ENCODE data around the gene CENPU. TPM values are rescaled to one million over a fixed set of nuclear protein-coding genes. Genes with fewer than 3 reads are reported as not detected.
"Not testable (repeated sequence)": the region's sequence is repeated elsewhere in the genome, so short reads cannot be mapped to it uniquely, and the experiment has no call there.

The CENPU gene
- total RNA-seq, 4 donors from 2014 or later = 1.0 to 3.0 (median 1.8) TPM

- no peak for DNase-seq (ENCODE audit: low spot score in 2 of 2)
- H3K4me1 ChIP-seq = peaks cover 0 to 38% (median 21%) of the 10 kb centered on the region in 4 donors
- 70 to 82% methylated on average over 10 of the region's 10 CpGs for WGBS, 2 donors
- H3K36me3 ChIP-seq = no peaks in the 10 kb centered on the region
- TF ChIP-seq POLR2A (IDR thresholded peaks at IDR 0.05) = no peak
- TF ChIP-seq EP300 (IDR thresholded peaks at IDR 0.05) = no peak
- TF ChIP-seq CTCF (IDR thresholded peaks at IDR 0.05) = no peak
- no peak overlapping the region for H3K4me3 ChIP-seq
- H3K27ac ChIP-seq = no peak overlapping the region
- H3K9me3 ChIP-seq = no peaks in the 10 kb centered on the region
- no peaks in the 10 kb centered on the region for H3K27me3 ChIP-seq
Measured at GRCh38 chr4:184744236-184744635, 10.3 kb upstream of the CENPU start.

- no peaks in the 10 kb centered on the region for H3K9me3 ChIP-seq
- WGBS, 2 donors = 92% methylated on average over 4 of the region's 4 CpGs
- no peaks in the 10 kb centered on the region for H3K36me3 ChIP-seq
- H3K27me3 ChIP-seq = no peaks in the 10 kb centered on the region
- H3K27ac ChIP-seq = no peak overlapping the region
- no peak for DNase-seq (ENCODE audit: low spot score in 2 of 2)
- no peak for TF ChIP-seq POLR2A (IDR thresholded peaks at IDR 0.05)
- no peak for TF ChIP-seq CTCF (IDR thresholded peaks at IDR 0.05)
- H3K4me3 ChIP-seq = no peak overlapping the region
- peaks cover 0 to 32% (median 21%) of the 10 kb centered on the region in 4 donors for H3K4me1 ChIP-seq
Measured at GRCh38 chr4:184743650-184744049, 9.8 kb upstream of the CENPU start.

GRCh38 chr4:184741651-184742050 lies 7.8 kb upstream of the CENPU start:
- not testable (repeated sequence) for H3K9me3 ChIP-seq; H3K27ac ChIP-seq; DNase-seq (ENCODE audit: low spot score in 2 of 2); H3K27me3 ChIP-seq; H3K4me3 ChIP-seq; H3K36me3 ChIP-seq
- peaks cover 0 to 12% (median 8%) of the 10 kb centered on the region in 4 donors for H3K4me1 ChIP-seq
- 65 to 70% methylated on average over 1 of the region's 1 CpG for WGBS, 2 donors

GRCh38 chr4:184740980-184741391 lies 7.1 kb upstream of the CENPU start:
- H3K27ac ChIP-seq = no peak overlapping the region
- no peaks in the 10 kb centered on the region for H3K9me3 ChIP-seq
- WGBS, 2 donors = 93 to 97% methylated on average over 19 to 20 of the region's 20 CpGs
- no peak overlapping the region for H3K4me3 ChIP-seq
- no peaks in the 10 kb centered on the region for H3K36me3 ChIP-seq
- peaks cover 0 to 6% (median 2%) of the 10 kb centered on the region in 4 donors for H3K4me1 ChIP-seq
- no peak for TF ChIP-seq EP300 (IDR thresholded peaks at IDR 0.05)
- TF ChIP-seq CTCF (IDR thresholded peaks at IDR 0.05) = no peak
- no peak for TF ChIP-seq POLR2A (IDR thresholded peaks at IDR 0.05)
- DNase-seq (ENCODE audit: low spot score in 2 of 2) = no peak
- H3K27me3 ChIP-seq = no peaks in the 10 kb centered on the region

- H3K36me3 ChIP-seq; DNase-seq (ENCODE audit: low spot score in 2 of 2); H3K9me3 ChIP-seq; H3K27me3 ChIP-seq; H3K27ac ChIP-seq; H3K4me3 ChIP-seq; H3K4me1 ChIP-seq: not testable (repeated sequence)
- WGBS, 2 donors = 59 to 85% methylated on average over 1 of the region's 1 CpG
Measured at GRCh38 chr4:184739575-184739974, 5.7 kb upstream of the CENPU start.

GRCh38 chr4:184734758-184735157 lies 862 bp upstream of the CENPU start:
- no peaks in the 10 kb centered on the region for H3K9me3 ChIP-seq
- TF ChIP-seq CTCF (IDR thresholded peaks at IDR 0.05) (no peak), EP300 (IDR thresholded peaks at IDR 0.05) (no peak), POLR2A (IDR thresholded peaks at IDR 0.05) (no peak)
- H3K27me3 ChIP-seq = no peaks in the 10 kb centered on the region
- H3K36me3 ChIP-seq = no peaks in the 10 kb centered on the region
- WGBS, 2 donors = 49 to 53% methylated on average over 6 of the region's 6 CpGs
- DNase-seq (ENCODE audit: low spot score in 2 of 2) = no peak
- H3K4me1 ChIP-seq = peaks cover 0 to 21% (median 7%) of the 10 kb centered on the region in 4 donors
- H3K4me3 ChIP-seq = peak overlapping the region; percentile 54 to 83 (median 71)
- H3K27ac ChIP-seq = peak overlapping the region in 3 of 4 donors; percentile 64 to 77 (median 76)
